UCSD-AML1 (cell line): ENCODE measurements around the gene PPFIBP2.

Experiments used
- DNase-seq: peaks from one replicate; lab custom pipeline; 2025; ENCODE audit not compliant: unreplicated experiment; lab: John Stamatoyannopoulos, UW

PPFIBP2 gene

GRCh38 chr11:7688238-7688826, 174.5 kb downstream of the PPFIBP2 start:
- no peak for DNase-seq

- DNase-seq, result no peak
Measured at GRCh38 chr11:7689239-7689638, 175.4 kb downstream of the PPFIBP2 start.

GRCh38 chr11:7690648-7691047, 176.8 kb downstream of the PPFIBP2 start:
- DNase-seq, result no peak

GRCh38 chr11:7691759-7692350, 178.1 kb downstream of the PPFIBP2 start:
- no peak for DNase-seq

- DNase-seq, result no peak
Measured at GRCh38 chr11:7692426-7692825, 178.6 kb downstream of the PPFIBP2 start.

- no peak for DNase-seq
Measured at GRCh38 chr11:7694235-7694634, 180.4 kb downstream of the PPFIBP2 start.

GRCh38 chr11:7696424-7696823, 182.6 kb downstream of the PPFIBP2 start:
- no peak for DNase-seq
